ENCODE results near the gene GBX1. TPM values are rescaled to one million over a fixed set of nuclear protein-coding genes. Genes with fewer than 3 reads are reported as not detected.
A peak's percentile ranks its signal among the peaks of the same experiment; 100 is the strongest.

The GBX1 gene
- total RNA-seq, 6 experiments from 2014 or later: not detected

- DNase-seq: peak in 2 of 3 donors; percentile 36 to 39
These were observed 29.2 kb downstream of the GBX1 start for GRCh38 chr7:151138153-151138851.

GRCh38 chr7:151137791-151138152 lies 29.7 kb downstream of the GBX1 start:
- WGBS (ENCODE audit: insufficient coverage, low coverage, low lambda C conversion rate, missing lambda C conversion rate): 92% methylated on average over 2 of the region's 11 CpGs
- DNase-seq: peak in 2 of 3 donors; percentile 37 to 44

More at GRCh38 chr7:151138153-151138851, 29.2 kb downstream of the GBX1 start:
- intact Hi-C loops (cut with DNase I): no loop called here
- no peaks in the 10 kb centered on the region for H3K9me3 ChIP-seq
- ATAC-seq: no peak
- no peaks in the 10 kb centered on the region for H3K27me3 ChIP-seq
- 92% methylated on average over 10 of the region's 30 CpGs for WGBS (ENCODE audit: insufficient coverage, low coverage, low lambda C conversion rate, missing lambda C conversion rate)
- no peaks in the 10 kb centered on the region for H3K4me1 ChIP-seq
- H3K4me3 ChIP-seq: no peak overlapping the region
- TF ChIP-seq POLR2A (IDR thresholded peaks at IDR 0.05) (no peak), CTCF (IDR thresholded peaks at IDR 0.05) (no peak)
- no peak overlapping the region for H3K27ac ChIP-seq
- peaks cover 0 to 27% (median 8%) of the 10 kb centered on the region in 4 donors for H3K36me3 ChIP-seq

GRCh38 chr7:151137076-151137675 lies 30.3 kb downstream of the GBX1 start:
- no peak for TF ChIP-seq POLR2A (IDR thresholded peaks at IDR 0.05)
- no peak for TF ChIP-seq CTCF (IDR thresholded peaks at IDR 0.05)
- Histone ChIP-seq H3K27ac (no peak overlapping the region), H3K36me3 (peaks cover 0 to 32% (median 8%) of the 10 kb centered on the region in 4 donors), H3K9me3 (no peaks in the 10 kb centered on the region), H3K4me3 (no peak overlapping the region), H3K4me1 (no peaks in the 10 kb centered on the region), H3K27me3 (no peaks in the 10 kb centered on the region)
- DNase-seq (peak; percentile 16 to 34 (median 28)), ATAC-seq (no peak)
- intact Hi-C loops (cut with DNase I): no loop called here
- WGBS (ENCODE audit: insufficient coverage, low coverage, low lambda C conversion rate, missing lambda C conversion rate): 93% methylated on average over 9 of the region's 22 CpGs

More at GRCh38 chr7:151137791-151138152, 29.7 kb downstream of the GBX1 start:
- no peak overlapping the region for H3K27ac ChIP-seq
- H3K9me3 ChIP-seq: no peaks in the 10 kb centered on the region
- no peak for TF ChIP-seq POLR2A (IDR thresholded peaks at IDR 0.05)
- no peak for TF ChIP-seq CTCF (IDR thresholded peaks at IDR 0.05)
- H3K4me3 ChIP-seq: no peak overlapping the region
- no peaks in the 10 kb centered on the region for H3K4me1 ChIP-seq
- peaks cover 0 to 27% (median 8%) of the 10 kb centered on the region in 4 donors for H3K36me3 ChIP-seq
- no peaks in the 10 kb centered on the region for H3K27me3 ChIP-seq
- no peak for ATAC-seq
- intact Hi-C loops (cut with DNase I): no loop called here

- peak in 2 of 3 donors; percentile 28 to 43 for DNase-seq
- no peaks in the 10 kb centered on the region for H3K4me1 ChIP-seq
- TF ChIP-seq POLR2A (IDR thresholded peaks at IDR 0.05) (no peak), CTCF (IDR thresholded peaks at IDR 0.05) (no peak)
- ATAC-seq: no peak
- no peak overlapping the region for H3K27ac ChIP-seq
- WGBS (ENCODE audit: insufficient coverage, low coverage, low lambda C conversion rate, missing lambda C conversion rate): 90% methylated on average over 20 of the region's 33 CpGs
- no peaks in the 10 kb centered on the region for H3K27me3 ChIP-seq
- H3K36me3 ChIP-seq: peaks cover 0 to 33% (median 10%) of the 10 kb centered on the region in 4 donors
- no peaks in the 10 kb centered on the region for H3K9me3 ChIP-seq
- intact Hi-C loops (cut with DNase I): no loop called here
- H3K4me3 ChIP-seq: no peak overlapping the region
These were observed 31.3 kb downstream of the GBX1 start for GRCh38 chr7:151135866-151136843.

Data from right lobe of liver (tissue), 6 donors.